DOHH2 (cell line): Measurements from ENCODE around the gene ABLIM1.

ENCODE experiments used
- H3F3A ChIP-seq: fragments of 200-600 bp; sonication (generic), shearing (Covaris generic); 2 replicates; pipeline ENCODE4 v1.6.0; 2016; ENCODE audit warnings: antibody characterized with exemption, mild to moderate bottlenecking; ENCODE audit not compliant: control insufficient read depth, insufficient read depth
- H3K27ac ChIP-seq: fragments of 200-600 bp; sonication (generic); 2 replicates; pipeline ENCODE4 v1.5.1; 2014; ENCODE audit warnings: low read depth, mild to moderate bottlenecking, low read length, moderate library complexity
- H3K27me3 ChIP-seq: fragments of 200-600 bp; sonication (generic); 2 replicates; pipeline ENCODE4 v1.6.1; 2014; ENCODE audit warnings: mild to moderate bottlenecking, low read length, mixed read lengths; ENCODE audit not compliant: control insufficient read depth
- H3K36me3 ChIP-seq: fragments of 200-600 bp; sonication (generic); 2 replicates; pipeline ENCODE4 v1.6.1; 2014; ENCODE audit warnings: mild to moderate bottlenecking, low read length, moderate library complexity, mixed read lengths; ENCODE audit not compliant: control insufficient read depth
- H3K4me1 ChIP-seq: fragments of 200-600 bp; sonication (generic); 2 replicates; pipeline ENCODE4 v1.6.1; 2014; ENCODE audit warnings: mild to moderate bottlenecking, low read length, mixed read lengths; ENCODE audit not compliant: control insufficient read depth
- H3K4me2 ChIP-seq: fragments of 200-600 bp; sonication (generic); 2 replicates; pipeline ENCODE4 v1.6.0; 2014; ENCODE audit warnings: mild to moderate bottlenecking, low read length, moderate library complexity
- H3K4me3 ChIP-seq: fragments of 200-600 bp; sonication (generic); 2 replicates; pipeline ENCODE4 v1.5.1; 2014; ENCODE audit warnings: mild to moderate bottlenecking, low read length, mixed read lengths
- H3K79me2 ChIP-seq: fragments of 200-600 bp; sonication (generic); 2 replicates; pipeline ENCODE4 v1.6.1; 2014; ENCODE audit warnings: mild to moderate bottlenecking, low read length, mixed read lengths; ENCODE audit not compliant: control insufficient read depth
- H3K9me2 ChIP-seq: fragments of 200-600 bp; sonication (generic); replicated peaks from 2 replicates; pipeline ENCODE4 v1.6.1; 2014; ENCODE audit warnings: mild to moderate bottlenecking, low read length, mixed read lengths; ENCODE audit not compliant: control insufficient read depth
- H3K9me3 ChIP-seq: fragments of 200-600 bp; sonication (generic); 2 replicates; pipeline ENCODE4 v1.6.1; 2014; ENCODE audit warnings: antibody characterized with exemption, low read length, mixed read lengths; ENCODE audit not compliant: control insufficient read depth, insufficient read depth
- H4K20me1 ChIP-seq: fragments of 200-600 bp; sonication (generic); 2 replicates; pipeline ENCODE4 v1.6.0; 2014; ENCODE audit warnings: low read depth, mild to moderate bottlenecking, antibody characterized with exemption, low read length, moderate library complexity; ENCODE audit not compliant: control insufficient read depth, insufficient read depth
- CTCF ChIP-seq: fragments of 200-600 bp; sonication (generic); IDR thresholded peaks from one replicate; pipeline ENCODE4 v1.5.1; 2014; ENCODE audit warnings: antibody characterized with exemption, mild to moderate bottlenecking, low read depth, low read length; ENCODE audit not compliant: poor library complexity, severe bottlenecking
- EZH2phosphoT487 ChIP-seq: fragments of 200-600 bp; sonication (generic); IDR thresholded peaks from 2 replicates; pipeline ENCODE4 v1.6.1; 2017; ENCODE audit warnings: borderline replicate concordance, mild to moderate bottlenecking, antibody characterized with exemption, low read length, moderate library complexity, mixed read lengths

Gene ABLIM1

GRCh38 chr10:114408968-114409444 is 249.1 kb downstream of the ABLIM1 start:
- Histone ChIP-seq H3K79me2 (no peaks in the 10 kb centered on the region), H3K36me3 (no peaks in the 10 kb centered on the region), H3K4me3 (no peak overlapping the region), H3F3A (no peaks in the 10 kb centered on the region), H3K27me3 (no peaks in the 10 kb centered on the region), H3K27ac (no peak overlapping the region), H3K9me3 (no peaks in the 10 kb centered on the region), H3K4me2 (no peak overlapping the region), H3K9me2 (no peaks in the 10 kb centered on the region), H4K20me1 (no peaks in the 10 kb centered on the region), H3K4me1 (no peaks in the 10 kb centered on the region)
- TF ChIP-seq CTCF (no peak), EZH2phosphoT487 (no peak)

- no peak for TF ChIP-seq CTCF
- no peak for TF ChIP-seq EZH2phosphoT487
- Histone ChIP-seq H3K9me3 (no peaks in the 10 kb centered on the region), H3K27me3 (peaks cover 1% of the 10 kb centered on the region), H3K4me1 (no peaks in the 10 kb centered on the region), H3K4me2 (no peak overlapping the region), H3F3A (no peaks in the 10 kb centered on the region), H4K20me1 (no peaks in the 10 kb centered on the region), H3K27ac (no peak overlapping the region), H3K36me3 (no peaks in the 10 kb centered on the region), H3K4me3 (no peak overlapping the region), H3K79me2 (no peaks in the 10 kb centered on the region), H3K9me2 (no peaks in the 10 kb centered on the region)
Measured at GRCh38 chr10:114408112-114408967, 249.7 kb downstream of the ABLIM1 start.

GRCh38 chr10:114406455-114406854 is 251.6 kb downstream of the ABLIM1 start:
- no peak overlapping the region for H3K27ac ChIP-seq
- TF ChIP-seq CTCF = no peak
- TF ChIP-seq EZH2phosphoT487 = no peak
- no peak overlapping the region for H3K4me3 ChIP-seq
- H3K9me2 ChIP-seq = no peaks in the 10 kb centered on the region
- no peaks in the 10 kb centered on the region for H3F3A ChIP-seq
- no peaks in the 10 kb centered on the region for H4K20me1 ChIP-seq
- no peaks in the 10 kb centered on the region for H3K79me2 ChIP-seq
- peaks cover 20% of the 10 kb centered on the region for H3K27me3 ChIP-seq
- H3K36me3 ChIP-seq = no peaks in the 10 kb centered on the region
- no peaks in the 10 kb centered on the region for H3K9me3 ChIP-seq
- H3K4me1 ChIP-seq = no peaks in the 10 kb centered on the region
- no peak overlapping the region for H3K4me2 ChIP-seq
